Measurements from ENCODE around the gene BIN1. TPM values are rescaled to one million over a fixed set of nuclear protein-coding genes. Genes with fewer than 3 reads are reported as not detected.

Gene BIN1
- total and polyA plus RNA-seq, 2 of the 4 experiments (the other 2 are of a cell fraction), result 18.1 to 25.7 TPM

GRCh38 chr2:127070221-127070620 is 36.7 kb downstream of the BIN1 start:
- ChIA-PET POLR2A (ENCODE audit: unreplicated experiment) (no interaction called here), CTCF (no interaction called here)
- Histone ChIP-seq H3K18ac (ENCODE audit: low read depth, low read length) (no peak overlapping the region), H4K8ac (ENCODE audit: low read depth in 2 of 2, low read length in 2 of 2) (no peak overlapping the region), H3K79me1 (ENCODE audit: low read depth in 1 of 2, low read length in 2 of 2) (peaks cover 0 to 6% of the 10 kb centered on the region in 2 experiments; a peak in 1 of 4 replicates), H2BK5ac (ENCODE audit: low read depth, low read length, poor library complexity, severe bottlenecking) (no peak overlapping the region), H2BK20ac (ENCODE audit: low read depth, low read length) (no peak overlapping the region), H2AFZ (replicated peaks; ENCODE audit: low read length, poor library complexity) (no peak overlapping the region), H2AK5ac (ENCODE audit: low read depth, low read length) (no peak overlapping the region), H2BK120ac (ENCODE audit: low read depth, low read length) (no peak overlapping the region), H3K9ac (ENCODE audit: low read depth, low read length) (no peak overlapping the region), H3K4me3 (ENCODE audit: insufficient read depth, low read depth, low read length) (no peak overlapping the region), H3K14ac (replicated peaks; ENCODE audit: low read depth, low read length) (no peak overlapping the region), H3K56ac (ENCODE audit: extremely low read depth, insufficient read depth, low read length) (no peak overlapping the region), H3K23ac (ENCODE audit: low read depth, low read length) (no peak overlapping the region), H3K4ac (ENCODE audit: low read depth, low read length) (no peak overlapping the region), H3K27me3 (ENCODE audit: control insufficient read depth, insufficient read depth, low read length) (no peaks in the 10 kb centered on the region), H4K5ac (ENCODE audit: low read depth, low read length) (no peak overlapping the region), H3K4me2 (ENCODE audit: low read depth, low read length) (no peak overlapping the region), H4K20me1 (ENCODE audit: insufficient read depth, low read length) (peaks cover 13% of the 10 kb centered on the region), H3K36me3 (ENCODE audit: control insufficient read depth, insufficient read depth, low read length) (peaks cover 24% of the 10 kb centered on the region), H2AK9ac (replicated peaks; ENCODE audit: low read depth, low read length, poor library complexity) (no peak overlapping the region), H3K9me3 (ENCODE audit: control insufficient read depth, insufficient read depth, low read length) (no peaks in the 10 kb centered on the region), H3K4me1 (ENCODE audit: control insufficient read depth, insufficient read depth, low read length) (peaks cover 9% of the 10 kb centered on the region), H3K9me1 (ENCODE audit: insufficient read depth, low read length) (peaks cover 9% of the 10 kb centered on the region), H4K91ac (ENCODE audit: insufficient read depth, low read depth, low read length) (no peak overlapping the region), H2BK15ac (ENCODE audit: low read depth, low read length) (no peak overlapping the region), H3K27ac (ENCODE audit: insufficient read depth, low read length) (no peak overlapping the region)
- no peak for TF ChIP-seq POLR2A (IDR thresholded peaks at IDR 0.05; ENCODE audit: low read depth, low read length)
- no peak for TF ChIP-seq CEBPB (IDR thresholded peaks at IDR 0.05; ENCODE audit: low read depth, low read length)
- no peak for TF ChIP-seq USF2 (IDR thresholded peaks at IDR 0.05; ENCODE audit: low read depth, low read length)
- TF ChIP-seq RAD21 (IDR thresholded peaks at IDR 0.05; ENCODE audit: low read length), result no peak
- TF ChIP-seq RCOR1 (IDR thresholded peaks at IDR 0.05; ENCODE audit: insufficient replicate concordance, low read length), result no peak
- TF ChIP-seq MAFK (IDR thresholded peaks at IDR 0.05; ENCODE audit: low read depth, low read length), result no peak
- TF ChIP-seq ELK1 (IDR thresholded peaks at IDR 0.05; ENCODE audit: borderline replicate concordance, low read depth, low read length), result no peak
- no peak for DNase-seq
- ATAC-seq (ENCODE audit: low read depth), result no peak
- WGBS, 2 experiments (ENCODE audit: extremely low coverage in 2 of 2, insufficient read length in 1 of 2), result 97% methylated on average over 5 of the region's 11 CpGs; no CpG with 5 or more reads in 1 of the 2 experiments
- intact Hi-C loops (cut with micrococcal nuclease), result no loop called here
- dilution Hi-C loops (cut with HindIII; ENCODE audit: low sequenced_read_pairs, unreplicated experiment), result no loop called here
- in situ Hi-C loops (cut with MboI; ENCODE audit: low sequenced_read_pairs), result loop anchor here (5.0 kb wide), 1 partner anchor 82 kb away; no protein-coding TSS in a partner anchor
- no TSS peak for BruUV-seq (replicated peaks)

Data from IMR-90 (cell line).